ENCODE measurements around the gene OR2A2.

DNA sequence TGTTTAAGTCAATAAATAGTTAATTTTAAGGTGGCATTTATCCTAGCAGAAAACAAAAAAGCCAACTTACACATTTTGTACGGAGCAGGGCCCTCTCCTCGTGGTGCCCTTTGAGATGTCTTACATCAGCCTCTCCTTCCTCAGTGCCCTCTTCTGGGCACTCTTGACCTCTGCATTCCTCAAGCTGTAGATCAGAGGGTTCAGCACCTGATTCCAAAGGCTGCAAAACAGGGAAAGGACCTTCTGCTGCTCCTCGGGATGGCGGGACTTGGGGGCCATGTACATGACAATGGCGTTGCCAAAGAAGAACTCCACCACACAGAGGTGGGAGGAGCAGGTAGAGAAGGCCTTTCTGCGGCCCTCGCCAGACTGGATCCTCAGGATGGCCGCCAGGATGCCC is 9.0 kb downstream of the OR2A2 start:
- TF ChIP-seq, protein P1, sequence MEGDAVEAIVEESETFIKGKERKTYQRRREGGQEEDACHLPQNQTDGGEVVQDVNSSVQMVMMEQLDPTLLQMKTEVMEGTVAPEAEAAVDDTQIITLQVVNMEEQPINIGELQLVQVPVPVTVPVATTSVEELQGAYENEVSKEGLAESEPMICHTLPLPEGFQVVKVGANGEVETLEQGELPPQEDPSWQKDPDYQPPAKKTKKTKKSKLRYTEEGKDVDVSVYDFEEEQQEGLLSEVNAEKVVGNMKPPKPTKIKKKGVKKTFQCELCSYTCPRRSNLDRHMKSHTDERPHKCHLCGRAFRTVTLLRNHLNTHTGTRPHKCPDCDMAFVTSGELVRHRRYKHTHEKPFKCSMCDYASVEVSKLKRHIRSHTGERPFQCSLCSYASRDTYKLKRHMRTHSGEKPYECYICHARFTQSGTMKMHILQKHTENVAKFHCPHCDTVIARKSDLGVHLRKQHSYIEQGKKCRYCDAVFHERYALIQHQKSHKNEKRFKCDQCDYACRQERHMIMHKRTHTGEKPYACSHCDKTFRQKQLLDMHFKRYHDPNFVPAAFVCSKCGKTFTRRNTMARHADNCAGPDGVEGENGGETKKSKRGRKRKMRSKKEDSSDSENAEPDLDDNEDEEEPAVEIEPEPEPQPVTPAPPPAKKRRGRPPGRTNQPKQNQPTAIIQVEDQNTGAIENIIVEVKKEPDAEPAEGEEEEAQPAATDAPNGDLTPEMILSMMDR (IDR thresholded peaks at IDR 0.05), result no peak
- TF ChIP-seq POLR2A (IDR thresholded peaks at IDR 0.05), result no peak
